Astrocyte of the hippocampus (primary cell): ENCODE results near the gene CFDP1.

Experiments
- DNase-seq: peaks from one replicate; pipeline ENCODE4 v3.0.0; 2011; ENCODE audit warnings: low read depth, low spot score

Gene CFDP1

DNA sequence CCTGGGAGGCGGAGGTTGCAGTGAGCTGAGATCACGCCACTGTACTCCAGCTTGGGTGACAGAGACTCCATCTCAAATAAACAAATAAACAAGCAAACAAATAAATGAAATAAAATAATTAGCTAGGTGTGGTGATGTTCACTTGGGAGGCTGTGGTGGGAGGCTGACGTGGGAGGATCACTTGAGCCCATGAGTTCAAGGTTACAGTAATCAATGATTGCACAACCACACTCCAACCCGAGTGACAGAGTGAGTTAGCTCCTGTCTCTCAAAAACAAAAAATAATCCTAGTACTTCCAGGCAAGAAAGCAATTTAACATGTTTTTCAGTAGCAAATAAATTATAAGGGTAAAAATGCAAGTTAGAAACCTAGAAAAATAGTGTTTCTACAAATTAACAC lies 26.4 kb downstream of the CFDP1 start:
- DNase-seq, result no peak

DNA sequence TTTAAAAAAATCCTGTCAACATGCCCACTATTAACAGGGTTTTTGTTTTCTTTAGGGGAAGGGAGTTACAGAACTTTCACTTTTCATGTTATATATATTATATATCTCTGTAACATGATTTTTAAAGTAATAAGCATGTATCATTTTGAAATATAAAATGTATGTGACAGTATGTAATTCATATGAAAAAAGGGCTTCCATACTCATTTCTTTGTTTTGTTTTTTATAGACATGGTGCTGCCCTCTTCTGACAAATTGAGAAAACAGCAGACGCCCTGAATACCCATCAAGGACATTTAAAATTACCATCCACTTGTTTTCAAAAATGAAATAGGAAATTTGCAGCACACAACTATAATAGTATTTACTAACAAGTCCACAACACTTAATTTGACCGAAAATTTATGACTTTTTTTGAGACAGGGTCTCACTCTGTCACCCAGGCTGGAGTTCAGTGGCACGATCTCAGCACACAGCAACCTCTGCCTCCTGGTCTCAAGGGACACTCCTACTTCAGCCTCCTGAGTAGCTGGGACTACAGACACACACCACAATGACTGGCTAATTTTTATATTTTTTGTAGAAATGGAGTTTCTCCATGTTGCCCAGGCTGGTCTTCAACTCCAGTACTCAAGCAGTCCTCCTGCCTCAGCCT lies 30.4 kb downstream of the CFDP1 start:
- DNase-seq, result peak; percentile 54

DNA sequence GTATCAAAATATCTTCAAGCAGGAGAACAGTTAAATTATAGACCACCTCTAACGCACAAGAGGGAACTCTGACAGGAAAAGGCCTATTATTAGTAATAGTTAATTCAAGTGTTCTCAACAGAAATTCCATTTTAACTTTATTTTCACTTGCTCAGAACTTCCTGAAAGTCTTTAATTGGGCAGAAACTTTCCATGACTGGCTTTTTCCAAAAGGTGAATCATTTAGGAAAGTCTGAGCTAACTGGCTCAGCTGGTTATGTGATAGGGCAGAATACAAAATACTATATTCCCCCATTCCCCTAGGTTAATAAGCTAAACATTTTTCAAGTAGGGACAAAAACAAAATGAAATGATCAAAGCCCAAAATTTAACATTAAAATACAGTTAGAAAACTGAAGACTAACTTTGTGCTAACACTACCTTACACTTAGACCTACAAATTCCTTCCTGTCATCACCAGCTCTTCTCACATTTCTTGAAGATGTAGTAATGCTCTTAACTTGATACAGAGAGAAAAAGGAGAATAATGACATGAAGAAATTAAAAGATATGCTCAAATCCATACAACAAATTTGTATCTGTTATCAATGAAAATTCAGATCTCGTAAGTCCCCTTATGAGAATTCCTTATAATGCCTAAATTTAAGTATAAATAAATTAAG lies 31.0 kb downstream of the CFDP1 start:
- peak; percentile 75 for DNase-seq

DNA sequence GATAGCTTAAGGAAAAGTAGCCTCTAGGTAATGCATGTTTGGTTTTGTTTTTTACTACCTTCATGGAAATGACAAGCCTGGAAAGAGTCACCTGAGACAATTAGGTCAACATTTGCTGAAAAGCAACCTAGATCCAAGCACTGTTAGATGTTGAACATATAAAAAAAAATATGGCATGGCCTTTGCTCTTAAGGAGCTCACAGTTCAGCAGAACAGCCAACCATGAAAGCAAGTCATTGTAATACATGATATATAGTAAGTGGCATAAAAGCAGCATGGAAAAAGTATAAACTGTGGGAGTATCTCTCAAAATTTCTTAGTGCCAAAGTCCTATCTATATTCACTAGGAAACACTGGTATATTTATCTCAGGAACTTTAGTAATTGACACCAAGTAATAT lies 31.6 kb downstream of the CFDP1 start:
- DNase-seq, result no peak

DNA sequence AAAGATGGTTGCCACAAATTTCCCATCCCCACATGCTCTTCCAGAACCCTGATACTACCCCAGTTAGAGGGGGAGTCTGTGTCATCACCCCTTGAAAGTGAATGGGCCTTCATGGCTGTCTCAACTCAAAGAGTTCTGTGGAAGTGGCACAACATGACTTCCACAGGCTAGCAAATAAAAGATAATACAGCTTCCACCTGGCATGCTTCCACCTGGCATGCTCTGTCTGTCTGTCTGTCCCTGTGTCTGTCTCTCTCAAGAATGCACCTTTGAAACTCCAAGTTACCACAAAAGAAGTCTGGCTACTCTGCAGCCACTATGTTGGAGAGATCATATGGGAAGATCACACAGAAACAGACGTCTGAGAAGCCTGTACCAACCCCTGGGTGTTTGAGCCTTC lies 35.0 kb downstream of the CFDP1 start:
- DNase-seq, result no peak

DNA sequence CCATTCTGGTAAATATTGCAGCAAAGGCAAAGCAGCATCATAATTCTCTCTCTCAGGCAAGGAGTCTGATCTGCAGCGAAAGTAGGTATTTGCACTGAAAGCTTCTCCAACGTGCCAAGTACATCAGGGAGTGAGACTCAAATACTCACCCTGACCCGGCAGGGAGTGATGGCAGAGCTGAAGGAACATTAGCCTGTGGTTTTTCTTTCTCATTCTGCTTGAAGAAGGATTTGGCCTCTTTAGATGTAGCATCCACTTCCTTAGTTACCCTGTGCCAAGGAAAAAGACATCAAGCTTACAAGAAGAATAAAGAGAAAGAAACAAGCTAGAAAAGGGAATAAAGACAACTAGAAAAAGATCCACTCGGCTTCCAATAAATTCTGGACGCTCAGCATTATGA lies 38.4 kb downstream of the CFDP1 start:
- no peak for DNase-seq

DNA sequence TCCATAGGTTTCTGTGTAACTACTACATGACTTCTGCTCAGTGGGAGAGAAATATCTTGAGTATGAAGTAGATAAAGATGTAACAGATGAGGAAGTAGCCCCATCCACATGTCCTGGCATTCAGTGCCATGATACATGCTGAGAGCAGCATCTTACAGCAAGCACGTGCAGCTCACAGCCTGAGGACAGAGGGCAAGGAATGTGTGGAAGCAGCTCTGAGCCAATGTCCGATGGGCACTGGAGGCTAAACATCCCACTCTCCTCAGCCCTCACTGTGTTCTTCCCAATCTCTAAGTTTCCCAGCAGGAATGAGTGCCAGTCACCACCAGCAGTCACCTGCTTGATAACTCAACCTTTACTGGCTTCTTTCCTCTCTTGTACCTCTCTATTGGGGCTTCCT lies 40.4 kb downstream of the CFDP1 start:
- no peak for DNase-seq

DNA sequence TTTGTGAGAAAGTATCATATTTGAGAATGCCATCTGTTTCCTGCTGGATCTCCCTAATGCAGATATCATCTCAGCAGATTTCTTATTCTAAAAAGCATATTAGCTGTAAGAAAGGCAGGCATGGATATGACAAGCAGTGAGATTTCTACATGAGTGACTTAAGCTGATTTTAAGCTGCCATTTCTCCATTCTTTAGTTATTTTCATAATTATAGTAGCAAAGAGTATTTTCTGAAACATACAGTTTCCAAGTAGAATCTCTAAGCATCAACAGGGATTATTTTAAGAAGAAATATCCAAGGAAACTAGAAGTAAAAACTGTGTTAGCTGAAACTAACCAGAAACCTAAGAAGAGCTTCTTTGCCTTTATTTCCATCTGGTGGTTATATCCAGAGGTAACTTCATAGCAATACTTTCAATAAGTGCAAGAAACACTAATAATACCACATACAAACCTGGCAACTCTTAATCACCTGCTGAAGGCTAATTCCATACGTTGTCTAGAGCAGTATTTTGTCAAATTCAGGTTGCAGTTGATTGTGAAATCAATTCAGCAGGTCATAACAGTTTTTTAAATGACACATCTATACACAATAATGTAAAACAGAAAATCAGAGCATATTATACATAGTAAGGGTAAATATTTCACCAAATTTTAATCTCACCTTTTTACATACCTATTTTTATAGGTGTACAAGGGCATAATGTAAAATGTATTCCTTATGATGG lies 42.2 kb downstream of the CFDP1 start:
- DNase-seq, result no peak

DNA sequence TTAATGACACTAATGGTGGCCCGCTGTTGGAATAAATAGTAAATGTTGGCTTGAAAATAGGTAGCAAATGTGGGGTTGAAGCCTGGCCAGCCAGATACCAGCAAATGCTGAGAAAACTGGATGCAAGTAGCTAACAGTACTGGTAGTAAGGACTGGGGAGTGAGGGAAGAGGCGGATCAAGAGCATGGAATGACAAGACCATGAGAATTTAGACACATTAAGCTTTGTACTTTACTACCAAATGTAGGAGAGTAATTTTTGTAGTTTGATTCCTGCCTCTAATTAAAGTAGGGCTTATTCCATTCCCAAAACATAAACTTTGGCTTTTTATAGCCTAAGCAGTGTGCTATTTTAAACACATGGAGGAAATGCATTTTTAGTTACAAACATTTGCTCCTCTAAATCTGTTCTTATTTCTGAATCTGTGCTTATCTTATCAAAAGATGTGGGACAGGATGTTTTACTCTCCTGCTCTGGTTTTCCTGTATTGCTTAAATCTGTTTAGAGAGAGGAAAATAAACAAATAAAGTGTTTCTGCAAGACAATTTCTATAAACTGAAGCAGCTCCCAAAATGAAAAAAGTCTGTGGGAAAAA lies 44.1 kb downstream of the CFDP1 start:
- DNase-seq, result no peak

DNA sequence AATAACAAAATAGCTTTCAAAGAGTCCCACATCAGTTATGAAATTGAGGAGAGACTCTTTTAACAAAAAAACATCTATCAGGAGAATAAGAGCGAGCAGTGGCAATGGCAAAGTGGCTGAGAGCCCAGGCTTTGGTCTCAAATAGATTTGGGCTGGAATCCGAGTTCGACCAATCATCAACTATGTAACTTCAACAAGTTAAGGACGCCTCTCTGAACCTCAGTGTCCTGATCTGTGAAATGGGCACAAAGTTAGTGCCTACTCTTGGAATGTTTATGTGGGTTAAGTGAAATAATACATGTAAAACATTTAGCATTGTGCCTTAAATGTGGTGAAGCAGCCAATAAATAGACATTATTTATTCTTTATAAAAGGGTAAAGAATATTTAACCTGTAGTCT lies 45.4 kb downstream of the CFDP1 start:
- no peak for DNase-seq

DNA sequence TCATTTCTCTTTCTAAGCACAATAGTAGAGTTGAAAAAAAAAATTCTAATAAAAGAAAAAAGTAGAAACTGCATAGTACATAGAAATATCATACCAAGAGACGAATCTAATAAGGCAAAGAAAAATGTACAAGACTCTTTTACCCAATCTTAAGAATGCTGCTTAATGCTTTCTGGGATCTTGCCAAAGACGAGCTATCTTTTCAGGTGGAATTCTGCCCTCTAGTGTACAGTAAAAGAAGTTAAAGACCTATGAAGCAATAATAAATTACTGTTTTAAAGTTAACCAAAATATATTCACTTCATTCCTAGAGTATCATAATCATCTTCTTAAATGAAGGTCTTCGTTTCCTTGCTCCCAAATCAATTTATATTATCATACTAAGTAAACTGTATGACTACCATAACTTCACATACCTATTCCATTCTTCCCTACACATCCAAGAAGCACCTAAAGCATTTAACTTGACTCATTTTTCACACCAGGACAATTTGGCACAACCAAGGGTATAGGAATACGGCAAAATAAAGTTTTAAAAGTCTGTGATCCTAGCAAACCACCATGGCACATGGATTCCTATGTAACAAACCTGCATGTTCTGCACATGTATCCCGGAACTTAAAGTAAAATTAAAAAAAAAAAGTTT lies 47.7 kb downstream of the CFDP1 start:
- DNase-seq, result peak; percentile 87

DNA sequence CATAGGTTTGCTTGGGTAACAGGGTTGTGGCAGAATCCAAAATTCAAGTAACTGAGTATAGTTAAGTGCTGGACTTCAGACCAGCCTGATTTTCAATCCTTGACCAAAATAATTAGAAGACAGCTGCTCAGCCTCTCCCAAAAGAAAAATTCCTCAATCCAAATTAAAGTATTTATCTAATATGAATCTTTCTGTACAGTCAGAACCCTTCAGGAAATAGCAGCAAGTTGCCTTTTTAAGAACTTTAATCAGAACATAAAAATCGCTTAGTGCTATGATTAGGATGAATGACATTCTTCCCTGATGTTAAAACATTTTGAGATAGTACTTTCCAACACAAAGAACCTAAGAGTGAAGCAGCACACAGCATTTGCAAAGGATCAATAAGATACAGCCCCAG lies 50.2 kb downstream of the CFDP1 start:
- no peak for DNase-seq

DNA sequence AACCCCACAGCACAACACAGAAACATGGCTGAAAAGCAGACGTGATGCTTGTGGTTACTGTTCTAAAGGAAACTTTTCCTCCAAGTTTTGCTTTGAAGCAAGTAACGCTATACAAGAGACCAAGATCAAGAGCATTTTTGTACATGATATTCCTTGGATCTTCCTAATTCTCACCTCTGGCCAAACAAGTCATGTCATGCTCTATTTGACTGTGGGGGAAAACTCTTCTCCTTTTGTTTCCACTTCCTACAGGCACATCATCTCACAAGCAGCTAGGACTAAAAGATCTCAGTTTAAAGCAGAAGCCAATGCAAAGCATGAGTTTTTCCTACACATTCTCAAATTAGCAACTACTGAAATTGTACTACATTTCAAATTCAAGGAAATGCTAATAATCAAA lies 50.7 kb downstream of the CFDP1 start:
- DNase-seq, result no peak

DNA sequence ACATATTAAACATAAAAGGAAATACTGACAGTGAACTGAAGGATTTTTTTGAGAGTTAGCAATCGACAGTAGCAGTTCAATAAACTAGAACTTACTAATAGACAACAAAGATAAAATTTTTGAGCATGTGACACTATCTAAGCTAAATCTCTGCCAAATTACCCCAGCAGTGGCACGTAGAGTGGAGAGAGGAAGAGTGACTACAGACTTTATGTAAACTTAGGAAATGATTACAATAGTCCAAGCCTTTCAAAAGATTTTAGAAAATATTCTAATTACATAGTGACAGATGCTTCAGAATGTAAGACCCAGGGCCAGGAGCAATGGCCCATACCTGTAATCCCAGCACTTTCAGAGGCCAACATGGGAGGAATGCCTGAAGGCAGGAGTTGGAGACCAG lies 52.4 kb downstream of the CFDP1 start:
- no peak for DNase-seq

DNA sequence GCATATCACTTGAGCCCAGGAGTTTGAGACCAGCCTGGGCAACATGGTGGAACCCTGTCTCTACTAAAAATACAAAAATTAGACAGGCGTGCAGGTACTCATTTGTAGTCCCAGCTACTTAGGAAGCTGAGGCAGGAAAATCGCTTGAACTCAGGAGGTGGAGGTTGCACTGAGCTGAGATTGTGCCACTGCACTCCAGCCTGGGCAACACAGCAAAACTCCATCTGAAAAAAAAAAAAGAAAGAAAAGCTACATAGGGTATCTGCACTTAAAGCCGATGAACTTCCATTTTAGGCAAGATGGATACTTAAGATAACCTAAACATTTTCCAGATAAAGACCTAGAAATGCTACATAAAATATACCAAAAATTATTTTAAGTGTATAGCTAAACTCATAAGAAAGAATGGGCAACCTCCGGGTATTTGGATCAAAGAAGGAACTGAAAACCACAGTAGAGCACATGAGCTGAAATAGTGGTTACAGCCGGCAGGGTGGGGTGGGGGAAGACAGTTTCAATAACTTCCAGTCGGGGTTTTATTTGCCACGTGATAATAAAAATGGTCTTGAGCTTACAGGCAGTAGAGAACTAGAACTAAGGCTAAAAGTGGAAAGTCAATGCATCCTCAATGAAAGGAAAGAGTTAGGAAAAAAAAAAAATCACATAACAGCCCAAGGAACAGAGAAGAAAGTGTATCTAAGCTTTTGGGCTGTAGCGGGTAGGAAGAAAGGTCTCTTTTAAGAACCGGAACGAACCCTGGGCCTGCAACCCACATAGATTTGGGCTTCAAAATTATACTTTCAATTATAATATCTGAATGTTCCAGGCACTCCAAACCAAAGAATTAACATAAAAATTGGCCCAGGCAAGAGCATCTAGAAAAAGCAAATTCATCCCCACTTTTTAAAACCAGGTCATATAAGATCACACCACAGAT lies 53.1 kb downstream of the CFDP1 start:
- no peak for DNase-seq

DNA sequence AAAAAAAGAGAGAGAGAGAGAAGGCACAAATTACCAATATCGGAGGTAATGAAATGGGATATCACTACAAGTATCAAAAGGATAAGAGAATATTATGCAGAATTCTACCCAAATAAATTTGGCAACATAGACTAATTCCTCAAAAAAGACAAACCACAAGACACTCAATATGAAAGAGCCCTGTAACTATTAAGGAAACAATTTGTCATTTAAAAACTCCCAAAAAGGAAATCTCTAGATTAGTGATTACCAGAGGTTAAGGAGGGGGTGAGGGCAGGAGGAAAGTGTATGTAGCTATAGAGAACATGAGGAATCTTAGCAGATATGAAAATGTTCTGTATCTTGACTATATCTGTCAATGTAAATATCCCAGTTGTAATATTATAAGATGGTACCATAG lies 54.0 kb downstream of the CFDP1 start:
- no peak for DNase-seq

DNA sequence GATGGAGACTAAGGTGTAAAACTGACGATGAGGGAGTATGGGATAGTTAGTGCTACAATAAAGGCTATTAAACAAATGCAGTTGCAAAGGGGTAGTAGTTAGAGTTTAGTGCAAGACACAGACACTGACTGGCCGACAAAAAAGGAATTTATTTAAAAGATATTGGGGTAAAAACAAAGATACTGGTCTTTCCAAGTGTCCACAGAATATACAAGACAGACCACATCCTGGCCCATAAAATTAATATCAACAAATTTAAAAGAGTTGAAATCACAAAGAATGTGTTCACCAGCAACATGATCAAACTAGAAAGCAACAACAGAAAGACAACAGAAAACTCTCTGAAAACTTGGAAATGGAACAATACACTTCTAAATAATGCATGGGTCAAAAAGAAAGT lies 54.7 kb downstream of the CFDP1 start:
- no peak for DNase-seq

DNA sequence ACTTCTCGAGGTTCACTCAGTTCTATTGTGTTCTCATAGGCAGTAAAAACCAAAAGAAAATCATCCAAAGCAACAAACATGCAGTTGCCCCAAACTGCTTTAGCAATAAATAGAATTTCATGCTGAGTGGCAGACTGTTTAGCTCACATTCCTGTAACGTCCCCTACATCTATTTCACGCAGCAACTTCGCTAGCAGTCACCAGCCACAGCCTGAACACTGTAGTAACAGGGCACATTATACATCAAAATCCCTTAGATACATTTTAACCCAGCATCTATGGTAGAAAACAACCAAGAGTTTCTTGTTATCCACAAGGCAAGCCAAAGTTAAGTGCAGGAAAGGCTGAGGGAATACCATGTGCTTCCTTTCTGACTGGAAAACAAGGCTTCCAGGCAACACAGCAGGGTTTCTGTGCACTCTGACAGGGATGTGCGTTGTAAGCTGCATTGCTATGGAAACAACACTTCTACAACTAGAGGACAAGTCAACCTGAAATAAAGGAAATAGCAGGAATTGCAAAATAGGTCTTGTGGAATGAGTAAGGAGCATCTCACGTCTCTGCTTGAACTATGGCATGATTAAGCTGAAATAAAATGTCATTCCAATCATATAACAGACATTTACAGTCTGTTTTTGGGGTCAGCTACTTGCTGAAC lies 55.4 kb downstream of the CFDP1 start:
- DNase-seq, result peak; percentile 85

DNA sequence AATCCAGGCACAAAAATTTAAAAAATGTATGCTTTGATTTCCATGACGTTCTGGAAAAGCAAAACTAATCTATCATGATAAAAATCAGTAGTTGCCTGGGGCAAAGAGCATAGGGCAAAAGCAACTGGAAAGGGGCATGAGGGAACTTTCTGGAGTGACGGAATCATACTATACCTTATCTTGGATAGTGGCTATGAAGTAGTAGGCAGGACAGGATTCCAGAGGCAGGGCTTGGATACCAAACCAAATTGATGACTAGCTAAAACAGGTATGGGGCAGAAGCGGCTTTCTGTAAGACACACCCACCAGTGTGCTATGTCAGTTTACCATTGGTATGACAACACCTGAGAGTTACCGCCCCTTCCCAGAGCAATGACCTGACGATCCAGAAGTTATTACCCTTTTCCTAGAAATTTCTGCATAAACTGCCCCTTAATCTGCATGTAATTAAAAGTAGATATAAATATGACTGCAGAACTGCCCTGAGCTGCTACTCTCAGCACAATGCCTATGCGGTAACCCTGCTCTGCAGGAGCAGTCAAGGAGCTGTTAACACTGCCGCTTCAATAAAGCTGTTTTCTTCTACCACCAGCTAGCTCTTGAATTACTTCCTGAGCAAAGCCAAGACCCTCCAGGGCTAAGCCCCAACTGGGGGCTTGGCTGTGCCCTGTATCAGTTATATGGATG lies 56.7 kb downstream of the CFDP1 start:
- DNase-seq, result no peak

DNA sequence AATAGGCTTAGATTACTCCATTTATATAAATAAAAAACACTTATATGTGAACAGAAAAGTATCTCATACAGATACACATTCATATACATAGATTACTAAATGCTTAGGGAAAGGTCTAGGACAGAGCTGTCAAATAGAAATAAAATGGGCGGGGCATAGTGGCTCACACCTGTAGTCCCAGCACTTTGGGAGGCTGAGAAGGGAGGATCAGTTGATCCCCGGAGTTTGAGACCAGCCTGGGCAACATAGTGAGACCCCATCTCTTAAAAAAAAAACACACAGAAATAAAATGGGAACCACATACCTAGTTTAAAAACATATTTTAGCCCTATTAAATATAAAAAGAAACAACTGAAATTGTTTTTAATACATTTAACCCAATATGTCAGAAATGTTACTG lies 58.9 kb downstream of the CFDP1 start:
- no peak for DNase-seq
